ENCODE measurements around the gene SPINK6. TPM values are rescaled to one million over a fixed set of nuclear protein-coding genes. Genes with fewer than 3 reads are reported as not detected.
A peak's percentile ranks its signal among the peaks of the same experiment; 100 is the strongest.

SPINK6 gene
- total RNA-seq, 1 experiment from 2014 or later, result not detected

DNA sequence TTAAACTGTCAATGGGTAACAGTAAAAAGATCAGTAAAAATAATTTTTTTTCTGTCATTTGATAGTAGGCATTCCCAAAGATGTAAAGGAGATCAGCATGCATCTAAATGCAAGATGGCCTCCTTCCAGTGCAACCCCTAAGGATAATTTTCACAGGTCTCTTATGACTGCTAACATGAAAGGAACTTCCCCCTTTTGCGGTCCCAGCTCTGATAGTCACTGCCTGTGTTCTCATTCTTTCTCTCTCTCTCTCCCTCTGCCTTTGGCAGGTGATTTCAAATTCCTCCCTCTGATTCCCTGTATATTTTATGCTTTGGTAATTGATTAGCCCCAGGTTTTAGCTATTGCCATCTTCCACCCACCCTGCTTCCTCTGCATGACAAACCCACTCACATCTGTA is 25.6 kb upstream of the SPINK6 start:
- Mint-ChIP-seq H3K4me1 (ENCODE audit: low read depth, unreplicated experiment) (no peaks in the 10 kb centered on the region), H3K27me3 (ENCODE audit: unreplicated experiment) (no peaks in the 10 kb centered on the region), H3K36me3 (ENCODE audit: insufficient read depth, unreplicated experiment) (no peaks in the 10 kb centered on the region), H3K27ac (ENCODE audit: unreplicated experiment) (no peak overlapping the region), H3K4me3 (ENCODE audit: low read depth, unreplicated experiment) (no peak overlapping the region), H3K9me3 (ENCODE audit: low read depth, unreplicated experiment) (no peaks in the 10 kb centered on the region)
- CTCF ChIA-PET, result no interaction called here
- DNase-seq, result no peak
- TF ChIP-seq, protein P1, sequence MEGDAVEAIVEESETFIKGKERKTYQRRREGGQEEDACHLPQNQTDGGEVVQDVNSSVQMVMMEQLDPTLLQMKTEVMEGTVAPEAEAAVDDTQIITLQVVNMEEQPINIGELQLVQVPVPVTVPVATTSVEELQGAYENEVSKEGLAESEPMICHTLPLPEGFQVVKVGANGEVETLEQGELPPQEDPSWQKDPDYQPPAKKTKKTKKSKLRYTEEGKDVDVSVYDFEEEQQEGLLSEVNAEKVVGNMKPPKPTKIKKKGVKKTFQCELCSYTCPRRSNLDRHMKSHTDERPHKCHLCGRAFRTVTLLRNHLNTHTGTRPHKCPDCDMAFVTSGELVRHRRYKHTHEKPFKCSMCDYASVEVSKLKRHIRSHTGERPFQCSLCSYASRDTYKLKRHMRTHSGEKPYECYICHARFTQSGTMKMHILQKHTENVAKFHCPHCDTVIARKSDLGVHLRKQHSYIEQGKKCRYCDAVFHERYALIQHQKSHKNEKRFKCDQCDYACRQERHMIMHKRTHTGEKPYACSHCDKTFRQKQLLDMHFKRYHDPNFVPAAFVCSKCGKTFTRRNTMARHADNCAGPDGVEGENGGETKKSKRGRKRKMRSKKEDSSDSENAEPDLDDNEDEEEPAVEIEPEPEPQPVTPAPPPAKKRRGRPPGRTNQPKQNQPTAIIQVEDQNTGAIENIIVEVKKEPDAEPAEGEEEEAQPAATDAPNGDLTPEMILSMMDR (IDR thresholded peaks at IDR 0.05; ENCODE audit: unreplicated experiment), result no peak
- intact Hi-C loops (cut with micrococcal nuclease; ENCODE audit: unreplicated experiment), result loop anchor here (5.0 kb wide), 1 partner anchor 115 kb away; no protein-coding TSS in a partner anchor
- no TSS peak for BruUV-seq (replicated peaks)

DNA sequence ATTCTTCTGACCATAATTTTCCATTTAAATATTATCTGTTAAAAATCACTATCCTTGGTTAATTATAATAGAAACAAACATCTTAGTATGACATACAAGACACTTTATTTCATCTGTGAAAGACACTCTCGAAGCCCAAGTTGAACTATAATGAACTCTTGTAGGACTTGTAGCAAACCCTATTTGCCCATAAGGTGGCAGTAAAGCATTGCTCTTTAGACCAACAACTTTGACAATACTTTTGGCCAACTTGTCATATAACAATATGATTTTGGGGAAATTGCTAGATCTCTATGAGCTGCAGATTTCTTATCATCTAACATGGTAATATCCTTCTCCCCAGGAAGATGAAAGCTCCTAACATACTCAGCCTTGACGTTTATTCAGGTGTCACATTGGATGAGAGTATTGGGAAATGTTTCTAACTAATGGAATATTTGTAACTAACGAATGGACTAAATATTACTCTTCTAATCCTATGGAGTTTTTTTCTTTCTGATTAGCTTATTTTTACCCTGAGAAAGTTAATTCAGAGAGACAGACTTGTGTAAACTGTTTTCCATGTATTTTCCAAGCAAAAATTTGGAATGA is 23.5 kb upstream of the SPINK6 start:
- no peaks in the 10 kb centered on the region for H3K4me1 Mint-ChIP-seq (ENCODE audit: low read depth, unreplicated experiment)
- no peaks in the 10 kb centered on the region for H3K9me3 Mint-ChIP-seq (ENCODE audit: low read depth, unreplicated experiment)
- TF ChIP-seq, protein P1 (IDR thresholded peaks at IDR 0.05; ENCODE audit: unreplicated experiment), result peak; percentile 18
- H3K4me3 Mint-ChIP-seq (ENCODE audit: low read depth, unreplicated experiment), result no peak overlapping the region
- CTCF ChIA-PET, result interaction anchor here (1.1 kb wide), 1 partner anchor 552 kb away, joined by 5 read pairs; no protein-coding TSS in a partner anchor
- BruUV-seq (replicated peaks), result no TSS peak
- H3K36me3 Mint-ChIP-seq (ENCODE audit: insufficient read depth, unreplicated experiment), result no peaks in the 10 kb centered on the region
- no peak overlapping the region for H3K27ac Mint-ChIP-seq (ENCODE audit: unreplicated experiment)
- no peaks in the 10 kb centered on the region for H3K27me3 Mint-ChIP-seq (ENCODE audit: unreplicated experiment)
- intact Hi-C loops (cut with micrococcal nuclease; ENCODE audit: unreplicated experiment), result loop anchor here (1.0 to 5.0 kb wide), 6 partner anchors 113 to 552 kb away; no protein-coding TSS in a partner anchor
- peak; percentile 18 for DNase-seq

DNA sequence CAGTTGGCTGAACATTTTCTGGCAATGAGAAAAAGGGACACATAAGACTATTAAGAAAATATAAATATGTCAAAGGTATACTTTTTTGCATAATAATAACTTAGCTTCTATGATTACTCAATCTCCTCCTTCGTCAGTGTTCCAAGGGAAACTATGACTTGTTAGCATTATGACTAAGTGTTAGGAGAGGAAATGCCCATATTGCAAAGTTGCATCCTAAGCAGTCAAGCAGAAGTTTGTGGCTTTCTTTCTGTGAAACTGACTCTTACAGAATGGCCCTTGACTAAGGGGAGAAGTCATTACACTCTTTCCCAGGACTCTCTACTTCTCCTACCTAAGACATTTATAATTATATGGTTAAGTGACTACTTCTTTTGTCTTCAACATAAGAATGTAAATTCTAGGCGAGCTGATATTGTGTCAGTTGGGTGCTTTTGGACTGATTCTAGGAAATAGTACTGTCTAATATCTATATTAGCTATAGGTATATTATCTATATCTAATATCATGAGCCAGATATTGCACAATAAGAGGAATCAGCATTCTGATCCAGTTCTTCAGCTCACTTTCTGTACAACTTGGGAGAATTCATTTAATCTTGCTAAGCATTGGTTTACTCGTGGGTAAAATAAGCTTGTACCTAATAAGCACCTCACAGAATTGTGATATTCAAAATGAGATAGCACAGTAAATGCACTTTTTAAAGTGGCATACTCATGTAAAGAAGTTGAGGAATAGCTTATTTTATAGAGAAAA is 16.4 kb upstream of the SPINK6 start:
- intact Hi-C loops (cut with micrococcal nuclease; ENCODE audit: unreplicated experiment), result no loop called here
- no peaks in the 10 kb centered on the region for H3K9me3 Mint-ChIP-seq (ENCODE audit: low read depth, unreplicated experiment)
- TF ChIP-seq, protein P1 (IDR thresholded peaks at IDR 0.05; ENCODE audit: unreplicated experiment), result no peak
- BruUV-seq (replicated peaks), result no TSS peak
- H3K27me3 Mint-ChIP-seq (ENCODE audit: unreplicated experiment), result no peaks in the 10 kb centered on the region
- no peaks in the 10 kb centered on the region for H3K4me1 Mint-ChIP-seq (ENCODE audit: low read depth, unreplicated experiment)
- CTCF ChIA-PET, result interaction anchor here (0.6 to 1.0 kb wide), 4 partner anchors 82 to 733 kb away, joined by 3 to 7 read pairs (median 3); no protein-coding TSS in a partner anchor
- no peaks in the 10 kb centered on the region for H3K36me3 Mint-ChIP-seq (ENCODE audit: insufficient read depth, unreplicated experiment)
- no peak overlapping the region for H3K4me3 Mint-ChIP-seq (ENCODE audit: low read depth, unreplicated experiment)
- no peak overlapping the region for H3K27ac Mint-ChIP-seq (ENCODE audit: unreplicated experiment)
- DNase-seq, result peak; percentile 3

DNA sequence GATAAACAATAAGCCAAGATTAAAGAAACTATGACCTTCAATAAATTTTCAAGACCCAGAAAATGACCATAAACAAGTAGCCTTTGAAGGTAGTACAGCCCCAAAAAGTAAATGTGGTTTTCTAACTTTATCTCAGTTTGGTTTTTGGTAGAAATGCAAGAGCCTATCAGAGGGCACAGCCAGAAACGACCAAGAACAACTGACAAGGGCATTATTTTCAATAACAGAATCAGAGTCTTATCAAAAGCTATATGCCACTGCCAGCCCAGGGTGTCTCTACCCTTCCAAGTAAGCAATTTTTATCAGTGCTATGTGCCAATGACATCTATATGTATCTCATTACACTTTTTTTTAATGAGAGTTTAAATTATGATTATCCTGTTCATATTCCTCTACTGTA is 11.8 kb upstream of the SPINK6 start:
- no TSS peak for BruUV-seq (replicated peaks)
- Mint-ChIP-seq H3K4me3 (ENCODE audit: low read depth, unreplicated experiment) (no peak overlapping the region), H3K27me3 (ENCODE audit: unreplicated experiment) (no peaks in the 10 kb centered on the region), H3K4me1 (ENCODE audit: low read depth, unreplicated experiment) (no peaks in the 10 kb centered on the region), H3K9me3 (ENCODE audit: low read depth, unreplicated experiment) (no peaks in the 10 kb centered on the region), H3K27ac (ENCODE audit: unreplicated experiment) (no peak overlapping the region), H3K36me3 (ENCODE audit: insufficient read depth, unreplicated experiment) (no peaks in the 10 kb centered on the region)
- CTCF ChIA-PET, result interaction anchor here (0.5 kb wide), 1 partner anchor 38 kb away, joined by 3 read pairs; no protein-coding TSS in a partner anchor
- TF ChIP-seq, protein P1 (IDR thresholded peaks at IDR 0.05; ENCODE audit: unreplicated experiment), result no peak
- no peak for DNase-seq
- intact Hi-C loops (cut with micrococcal nuclease; ENCODE audit: unreplicated experiment), result no loop called here

Measured in Calu3 (cell line).